Cardiac fibroblast (primary cell): ENCODE results near the gene CD19.
"Not testable (repeated sequence)": the region's sequence is repeated elsewhere in the genome, so short reads cannot be mapped to it uniquely, and the experiment has no call there.

Experiments
- DNase-seq, 2 donors: peaks; one replicate each; pipeline versions ENCODE4 v3.0.0 to v3.0.0-alpha.2; 2010; ENCODE audit warnings: low read depth in 2 of 2
- H3K4me3 ChIP-seq, 2 donors: replicated peaks in 1 of 2; 1 replicate in 1 of 2; 2 replicates in 1 of 2; pipeline ENCODE4 v1.5.1; 2011; ENCODE audit warnings: low read depth in 2 of 2, low read length in 2 of 2, mild to moderate bottlenecking in 2 of 2, moderate library complexity in 1 of 2
- TF ChIP-seq, protein P1 (sequence below): IDR thresholded peaks from one replicate; pipeline ENCODE4 v1.5.1; 2011; ENCODE audit warnings: low read depth, mild to moderate bottlenecking, low read length, inconsistent platforms

CD19 gene

DNA sequence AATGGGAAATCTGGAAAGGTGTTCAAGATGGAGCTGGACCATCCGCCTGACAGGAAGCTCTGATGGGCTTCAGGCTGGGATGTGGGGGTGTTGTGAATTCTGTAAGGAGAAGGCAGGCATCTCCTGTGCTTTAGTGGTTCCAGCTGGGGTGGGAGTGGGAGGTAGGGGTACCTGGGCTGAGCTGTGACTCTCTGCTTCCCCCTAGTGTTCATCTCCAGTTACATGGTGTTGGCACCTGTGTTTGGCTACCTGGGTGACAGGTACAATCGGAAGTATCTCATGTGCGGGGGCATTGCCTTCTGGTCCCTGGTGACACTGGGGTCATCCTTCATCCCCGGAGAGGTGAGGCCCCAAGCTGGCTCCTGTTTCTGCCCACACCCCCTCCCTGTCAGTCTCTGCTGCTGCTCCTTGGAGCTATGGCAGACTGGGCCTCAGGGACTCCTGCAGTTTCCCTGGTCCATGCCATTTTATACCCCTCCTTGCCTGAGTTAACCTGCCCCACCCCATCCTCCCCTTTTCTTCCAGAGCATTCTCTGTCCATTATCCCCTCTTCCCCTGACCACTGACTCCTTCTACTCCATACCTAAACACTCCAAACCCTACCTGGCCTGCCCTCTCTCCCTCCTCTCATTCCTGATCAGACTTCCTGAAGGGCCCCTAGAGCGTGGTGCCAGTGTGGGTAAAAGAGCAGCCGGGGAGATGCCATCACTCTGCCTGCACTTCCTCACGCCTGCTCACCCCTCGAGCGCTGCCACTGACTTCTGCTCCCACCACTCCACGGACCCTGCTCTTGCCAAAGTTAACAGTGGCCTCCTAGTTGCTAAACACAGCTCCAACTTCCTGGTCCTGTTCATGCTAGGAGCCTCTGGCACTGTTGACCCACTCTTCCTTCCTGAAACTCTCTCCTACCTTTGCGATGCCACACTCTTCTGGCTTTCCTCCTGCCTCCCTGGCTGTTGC lies 46.2 kb downstream of the CD19 start:
- TF ChIP-seq, protein P1, sequence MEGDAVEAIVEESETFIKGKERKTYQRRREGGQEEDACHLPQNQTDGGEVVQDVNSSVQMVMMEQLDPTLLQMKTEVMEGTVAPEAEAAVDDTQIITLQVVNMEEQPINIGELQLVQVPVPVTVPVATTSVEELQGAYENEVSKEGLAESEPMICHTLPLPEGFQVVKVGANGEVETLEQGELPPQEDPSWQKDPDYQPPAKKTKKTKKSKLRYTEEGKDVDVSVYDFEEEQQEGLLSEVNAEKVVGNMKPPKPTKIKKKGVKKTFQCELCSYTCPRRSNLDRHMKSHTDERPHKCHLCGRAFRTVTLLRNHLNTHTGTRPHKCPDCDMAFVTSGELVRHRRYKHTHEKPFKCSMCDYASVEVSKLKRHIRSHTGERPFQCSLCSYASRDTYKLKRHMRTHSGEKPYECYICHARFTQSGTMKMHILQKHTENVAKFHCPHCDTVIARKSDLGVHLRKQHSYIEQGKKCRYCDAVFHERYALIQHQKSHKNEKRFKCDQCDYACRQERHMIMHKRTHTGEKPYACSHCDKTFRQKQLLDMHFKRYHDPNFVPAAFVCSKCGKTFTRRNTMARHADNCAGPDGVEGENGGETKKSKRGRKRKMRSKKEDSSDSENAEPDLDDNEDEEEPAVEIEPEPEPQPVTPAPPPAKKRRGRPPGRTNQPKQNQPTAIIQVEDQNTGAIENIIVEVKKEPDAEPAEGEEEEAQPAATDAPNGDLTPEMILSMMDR: peak; percentile 17
- H3K4me3 ChIP-seq: no peak overlapping the region
- no peak for DNase-seq

DNA sequence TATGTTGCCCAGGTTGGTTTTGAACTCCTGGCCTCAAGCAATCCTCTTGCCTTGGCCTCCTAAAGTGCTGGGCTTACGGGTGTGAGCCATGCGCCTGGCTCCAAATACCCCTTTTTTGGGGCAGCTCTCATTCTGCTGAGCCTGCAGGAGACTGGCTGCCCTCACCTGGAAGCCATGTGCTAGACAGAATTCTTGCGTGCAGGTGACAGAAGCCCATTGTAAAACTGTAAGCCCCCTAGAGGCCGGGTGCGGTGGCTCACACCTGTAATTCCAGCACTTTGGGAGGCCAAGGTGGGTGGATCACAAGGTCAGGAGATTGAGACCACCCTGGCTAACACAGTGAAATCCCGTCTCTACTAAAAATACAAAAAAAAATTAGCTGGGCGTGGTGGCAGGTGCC lies 48.6 kb downstream of the CD19 start:
- not testable (repeated sequence) for H3K4me3 ChIP-seq, DNase-seq

DNA sequence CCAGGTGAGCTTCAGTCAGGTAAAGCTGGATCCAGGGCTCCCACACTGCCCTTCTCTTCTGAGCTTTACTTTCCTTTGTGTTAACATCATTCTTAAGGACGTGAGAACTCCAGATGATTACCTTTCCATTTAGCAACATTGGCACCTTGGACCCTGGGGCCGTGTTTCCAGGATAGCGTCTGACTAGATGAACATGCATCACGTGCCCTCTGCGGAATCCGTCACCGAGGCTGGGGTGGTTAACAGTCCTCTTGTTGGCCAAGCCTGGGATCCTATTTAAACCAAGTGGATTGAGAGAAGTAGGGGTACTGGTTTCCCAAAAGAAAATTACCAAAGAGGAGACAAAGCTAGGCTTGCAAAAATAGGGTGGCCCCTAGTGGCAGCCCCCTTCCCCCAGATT lies 49.2 kb downstream of the CD19 start:
- H3K4me3 ChIP-seq: no peak overlapping the region
- TF ChIP-seq, protein P1: no peak
- no peak for DNase-seq

DNA sequence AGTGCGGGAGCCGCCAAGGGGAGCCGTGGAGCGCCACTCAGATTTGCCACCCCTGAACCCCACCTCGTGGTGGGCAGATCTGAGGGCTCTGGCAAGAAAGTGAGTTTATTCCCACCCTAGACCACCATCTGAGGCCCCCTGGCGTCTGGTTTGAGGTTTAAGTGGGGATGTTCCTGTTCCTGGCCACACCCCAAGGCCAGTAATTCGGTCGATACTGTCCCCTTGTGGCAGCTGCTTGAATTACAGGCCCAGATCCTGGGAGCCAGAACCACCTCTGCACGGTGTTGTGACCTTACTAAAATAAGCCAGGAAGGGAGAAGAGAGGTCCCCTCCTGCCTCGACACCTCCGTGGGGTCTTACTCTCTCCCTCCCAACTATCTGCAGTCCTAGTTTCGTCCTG lies 49.7 kb downstream of the CD19 start:
- TF ChIP-seq, protein P1: peak; percentile 84
- peak in 1 of 2 donors; percentile 29 for DNase-seq
- no peak overlapping the region for H3K4me3 ChIP-seq

DNA sequence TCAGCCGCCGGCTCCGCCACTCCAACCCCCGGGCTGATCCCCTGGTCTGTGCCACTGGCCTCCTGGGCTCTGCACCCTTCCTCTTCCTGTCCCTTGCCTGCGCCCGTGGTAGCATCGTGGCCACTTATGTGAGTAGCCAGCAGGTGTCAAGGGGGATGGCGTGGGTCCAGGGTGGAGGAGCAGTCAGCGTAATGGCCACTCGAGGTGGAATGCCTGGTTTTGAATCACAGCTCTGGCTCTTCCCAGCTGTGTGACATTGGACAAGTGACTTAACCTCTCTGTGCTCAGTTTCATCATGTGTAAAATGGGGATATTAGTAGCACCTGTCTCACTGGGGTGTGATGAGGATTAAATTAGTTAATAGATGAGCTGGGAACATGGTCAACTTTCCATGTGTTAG lies 50.6 kb downstream of the CD19 start:
- TF ChIP-seq, protein P1: no peak
- no peak overlapping the region for H3K4me3 ChIP-seq
- no peak for DNase-seq

DNA sequence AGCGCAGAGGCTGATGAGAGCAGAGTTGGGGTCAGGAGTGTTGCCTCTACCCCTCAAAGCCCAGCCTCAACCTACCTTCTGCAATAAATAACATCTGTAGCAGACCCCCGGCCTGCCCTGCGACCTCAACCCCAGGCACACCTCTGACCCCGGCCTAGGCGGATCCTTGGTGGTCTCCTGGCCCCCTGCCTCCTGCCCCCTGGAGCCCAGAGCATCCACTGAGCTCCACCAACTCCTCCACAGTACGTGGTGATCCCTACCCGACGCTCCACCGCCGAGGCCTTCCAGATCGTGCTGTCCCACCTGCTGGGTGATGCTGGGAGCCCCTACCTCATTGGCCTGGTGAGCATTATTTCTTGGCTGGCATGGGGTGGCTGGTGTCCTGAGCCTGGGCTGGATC lies 51.2 kb downstream of the CD19 start:
- H3K4me3 ChIP-seq: no peak overlapping the region
- TF ChIP-seq, protein P1: no peak
- no peak for DNase-seq

DNA sequence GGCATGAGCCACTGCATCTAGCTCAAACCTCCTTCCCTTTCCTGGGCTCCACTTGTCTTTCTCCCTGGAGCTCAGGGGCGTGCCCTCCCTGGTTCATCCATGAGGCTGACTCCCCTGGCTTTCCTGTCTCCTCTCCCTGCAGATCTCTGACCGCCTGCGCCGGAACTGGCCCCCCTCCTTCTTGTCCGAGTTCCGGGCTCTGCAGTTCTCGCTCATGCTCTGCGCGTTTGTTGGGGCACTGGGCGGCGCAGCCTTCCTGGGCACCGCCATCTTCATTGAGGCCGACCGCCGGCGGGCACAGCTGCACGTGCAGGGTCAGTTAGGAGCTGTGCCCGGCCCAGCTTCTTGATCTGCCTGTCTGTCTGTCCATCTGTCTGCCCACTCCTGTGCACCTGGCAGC lies 51.9 kb downstream of the CD19 start:
- TF ChIP-seq, protein P1: no peak
- no peak overlapping the region for H3K4me3 ChIP-seq
- DNase-seq: no peak
